Activated gamma-delta T cell (primary cell): ENCODE results near the gene PYM1.

Source experiments
- DNase-seq: peaks from one replicate; lab custom pipeline; 2025; lab: John Stamatoyannopoulos, UW
- total RNA-seq, 2 donors: gene quantifications; one replicate each; lab custom pipeline; 2026; lab: John Stamatoyannopoulos, UW

Gene PYM1
- 26.3 to 29.2 reads per million in 2 donors for total RNA-seq

GRCh38 chr12:55927588-55928502 lies at the start of gene PYM1:
Gene PYM1, minus strand, starts transcription at chr12:55927894. Its CDS starts 133 bp downstream, at chr12:55927761.
- DNase-seq, result peak; percentile 27

DNA sequence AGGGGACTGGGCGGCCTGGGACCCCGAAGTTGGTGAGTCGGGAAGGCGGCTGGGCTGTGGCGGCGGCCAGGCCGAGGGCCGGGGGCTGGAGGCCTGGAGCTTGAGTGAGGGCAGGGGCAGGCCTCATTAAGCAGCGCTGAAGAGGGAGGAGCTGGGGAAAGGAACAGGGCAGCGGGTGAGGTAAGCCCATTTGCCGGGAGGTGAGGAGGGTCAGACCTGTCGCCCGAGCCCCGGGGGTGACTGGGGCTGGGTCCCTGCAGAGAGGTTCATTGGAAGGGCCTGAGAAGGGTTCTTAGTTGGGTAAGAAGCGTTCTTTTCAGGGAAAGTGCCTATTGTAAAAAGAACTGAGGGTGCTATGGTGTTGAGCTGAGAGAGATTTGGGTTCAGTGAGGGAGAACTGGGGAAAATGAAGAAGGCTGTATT lies 46.6 kb upstream of the PYM1 start:
- DNase-seq, result no peak

- DNase-seq, result peak; percentile 79
Measured at GRCh38 chr12:55973599-55974307, 46.1 kb upstream of the PYM1 start, which contains the start of gene RAB5B. Gene RAB5B, plus strand, starts transcription at chr12:55974078. Its CDS starts 12,883 bp downstream, at chr12:55986961.

DNA sequence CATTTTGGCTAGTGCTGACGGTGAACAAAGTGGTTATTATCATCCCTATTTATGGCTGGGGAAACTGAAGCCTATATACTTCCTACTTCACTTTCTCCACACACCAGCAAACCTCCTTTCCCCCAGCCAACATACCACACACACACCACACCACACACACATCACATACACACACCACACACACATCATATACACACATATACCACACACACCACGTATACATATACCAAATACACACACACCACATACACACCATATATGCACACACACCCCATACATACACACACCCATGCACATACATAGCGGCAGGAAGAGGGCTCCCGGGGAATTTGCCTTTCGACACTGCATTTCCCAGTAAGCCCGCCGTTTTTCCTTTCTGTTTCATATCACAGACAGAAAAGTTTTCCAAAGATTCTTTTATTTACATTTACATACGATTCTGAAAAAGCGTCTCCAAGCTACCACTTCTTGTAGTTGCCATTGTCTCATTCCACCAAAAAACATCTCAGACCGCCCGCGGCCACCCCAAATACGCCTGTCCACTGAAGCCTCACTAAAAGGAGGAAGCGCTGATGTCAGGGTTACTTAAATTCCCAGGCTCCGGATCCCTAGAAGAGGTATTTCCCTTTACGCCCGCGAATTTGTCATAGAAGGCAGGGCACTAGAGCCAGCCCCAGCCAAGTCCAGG lies 45.4 kb upstream of the PYM1 start:
- DNase-seq, result no peak

- no peak for DNase-seq
Measured at GRCh38 chr12:55972456-55972855, 44.8 kb upstream of the PYM1 start.

DNA sequence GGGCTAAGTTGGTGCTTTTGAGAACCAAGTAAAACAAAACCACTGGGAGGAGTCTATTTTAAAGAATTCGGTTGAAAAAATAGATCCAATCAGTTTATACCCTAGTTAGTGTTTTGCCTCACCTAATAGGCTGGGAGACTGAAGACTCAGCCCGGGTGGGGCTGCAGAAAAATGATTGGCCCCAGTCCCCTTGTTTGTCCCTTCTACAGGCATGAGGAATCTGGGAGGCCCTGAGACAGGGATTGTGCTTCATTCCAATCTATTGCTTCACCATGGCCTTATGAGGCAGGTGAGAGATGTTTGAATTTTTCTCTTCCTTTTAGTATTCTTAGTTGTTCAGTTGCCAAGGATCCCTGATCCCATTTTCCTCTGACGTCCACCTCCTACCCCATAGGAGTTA lies 44.3 kb upstream of the PYM1 start:
- no peak for DNase-seq

DNA sequence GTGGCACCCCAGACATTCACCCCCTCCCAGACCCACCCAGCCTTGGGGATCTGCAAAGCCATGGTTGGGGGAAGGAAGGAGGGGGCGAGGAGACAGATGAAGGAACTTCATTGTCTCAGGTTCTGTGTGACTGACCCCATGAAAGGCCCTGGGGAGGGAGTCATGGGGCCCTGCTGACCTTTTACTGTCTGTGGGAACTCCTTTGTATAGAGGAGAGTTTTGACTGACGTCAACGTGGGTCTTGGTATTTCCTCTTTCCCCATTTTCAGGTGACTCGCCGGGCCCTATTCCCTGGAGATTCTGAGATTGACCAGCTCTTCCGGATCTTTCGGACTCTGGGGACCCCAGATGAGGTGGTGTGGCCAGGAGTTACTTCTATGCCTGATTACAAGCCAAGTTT lies 43.1 kb upstream of the PYM1 start:
- no peak for DNase-seq

DNA sequence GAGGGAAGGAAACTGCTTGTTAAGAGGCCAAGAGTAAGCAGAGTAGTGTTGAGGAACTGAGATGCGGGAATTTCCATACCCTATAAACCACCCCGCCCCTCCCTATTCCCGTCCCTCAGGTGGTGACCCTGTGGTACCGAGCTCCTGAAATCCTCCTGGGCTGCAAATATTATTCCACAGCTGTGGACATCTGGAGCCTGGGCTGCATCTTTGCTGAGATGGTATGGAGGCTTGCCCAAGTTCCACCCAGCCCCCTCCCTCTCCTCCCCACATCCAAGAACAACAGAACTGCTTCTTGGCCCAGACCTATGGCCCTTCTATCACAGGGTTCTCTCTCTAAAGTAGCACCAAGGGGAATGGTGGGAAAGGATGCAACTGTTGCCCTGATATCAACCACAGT lies 41.7 kb upstream of the PYM1 start:
- DNase-seq, result no peak

DNA sequence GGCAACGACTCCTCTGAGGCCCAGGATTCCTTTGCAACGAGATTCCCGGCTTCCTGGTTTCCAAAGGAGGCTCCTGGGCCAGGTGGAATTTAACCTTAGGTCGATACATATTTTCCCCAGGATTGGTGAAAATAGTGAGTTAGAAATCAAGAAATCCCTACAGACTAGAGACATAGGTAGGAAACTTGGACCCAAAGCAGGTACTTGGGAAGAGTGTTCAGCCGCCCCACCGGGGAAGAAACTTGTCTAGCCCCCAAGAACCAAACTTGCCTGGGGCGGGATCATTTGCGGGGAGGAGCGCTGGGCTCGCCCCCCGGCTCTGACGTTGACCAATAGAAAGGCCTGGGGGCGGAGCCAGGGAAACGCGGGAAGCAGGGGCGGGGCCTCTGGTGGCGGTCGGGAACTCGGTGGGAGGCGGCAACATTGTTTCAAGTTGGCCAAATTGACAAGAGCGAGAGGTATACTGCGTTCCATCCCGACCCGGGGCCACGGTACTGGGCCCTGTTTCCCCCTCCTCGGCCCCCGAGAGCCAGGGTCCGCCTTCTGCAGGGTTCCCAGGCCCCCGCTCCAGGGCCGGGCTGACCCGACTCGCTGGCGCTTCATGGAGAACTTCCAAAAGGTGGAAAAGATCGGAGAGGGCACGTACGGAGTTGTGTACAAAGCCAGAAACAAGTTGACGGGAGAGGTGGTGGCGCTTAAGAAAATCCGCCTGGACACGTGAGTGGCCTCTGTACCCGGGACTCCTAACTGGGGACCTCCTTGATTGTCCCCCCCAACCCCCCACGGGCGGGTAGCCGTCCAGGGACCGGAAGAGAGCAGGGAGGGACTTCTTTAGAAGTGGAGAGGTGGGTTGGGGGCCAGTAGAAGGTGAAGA lies 39.0 kb upstream of the PYM1 start, which contains the start of gene CDK2:
CDK2 (plus strand) TSS at position 423 of the 874 bp plus-strand sequence; CDS start at position 602, 179 bp downstream.
- DNase-seq, result peak; percentile 69

DNA sequence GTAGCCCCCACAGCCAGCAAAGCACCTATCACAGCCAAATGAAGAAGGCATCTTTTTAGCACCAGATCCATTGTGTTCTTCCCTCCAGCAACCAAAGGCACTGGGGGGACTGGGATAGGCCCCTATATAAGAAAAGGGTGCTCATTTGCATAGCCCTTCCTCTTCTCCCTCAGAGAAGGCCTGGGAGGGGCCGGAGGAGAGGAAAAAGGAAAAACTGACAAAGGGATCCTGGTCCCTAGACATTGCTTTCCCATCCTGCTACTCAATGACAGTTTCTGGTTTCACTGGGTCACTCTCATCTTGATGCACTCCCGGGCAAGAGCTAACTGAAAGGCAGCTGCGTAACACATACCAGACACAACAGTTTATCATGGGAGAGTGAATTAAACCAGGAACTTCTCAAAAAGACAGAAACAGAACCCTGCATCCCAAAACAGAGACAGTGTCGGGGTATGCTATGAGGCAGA lies 38.3 kb upstream of the PYM1 start, which contains the start of gene PMEL:
PMEL (minus strand) TSS at position 102 of the 467 bp plus-strand sequence; CDS start at position 71, 31 bp downstream.
- no peak for DNase-seq

DNA sequence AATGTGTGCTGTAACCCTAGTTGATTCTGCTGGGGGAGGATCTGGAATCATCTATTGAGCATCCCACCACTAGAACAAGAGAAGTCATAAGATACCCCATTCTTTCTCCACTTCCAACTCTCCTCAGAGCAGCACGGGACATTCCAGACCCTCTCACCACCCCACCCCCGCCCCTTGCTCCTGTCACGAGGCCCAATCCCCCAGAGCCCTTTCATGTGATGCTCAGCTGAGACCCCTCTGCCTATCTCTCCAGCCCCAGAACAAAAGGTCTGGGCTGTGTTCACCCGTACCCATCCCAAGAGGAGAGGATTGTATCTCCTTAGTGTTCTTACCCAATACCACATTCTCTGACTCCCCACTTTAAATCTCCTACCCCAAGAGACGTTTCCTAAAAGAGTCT lies 37.5 kb upstream of the PYM1 start:
- DNase-seq, result no peak

- DNase-seq, result no peak
Measured at GRCh38 chr12:55963760-55964159, 36.1 kb upstream of the PYM1 start.

DNA sequence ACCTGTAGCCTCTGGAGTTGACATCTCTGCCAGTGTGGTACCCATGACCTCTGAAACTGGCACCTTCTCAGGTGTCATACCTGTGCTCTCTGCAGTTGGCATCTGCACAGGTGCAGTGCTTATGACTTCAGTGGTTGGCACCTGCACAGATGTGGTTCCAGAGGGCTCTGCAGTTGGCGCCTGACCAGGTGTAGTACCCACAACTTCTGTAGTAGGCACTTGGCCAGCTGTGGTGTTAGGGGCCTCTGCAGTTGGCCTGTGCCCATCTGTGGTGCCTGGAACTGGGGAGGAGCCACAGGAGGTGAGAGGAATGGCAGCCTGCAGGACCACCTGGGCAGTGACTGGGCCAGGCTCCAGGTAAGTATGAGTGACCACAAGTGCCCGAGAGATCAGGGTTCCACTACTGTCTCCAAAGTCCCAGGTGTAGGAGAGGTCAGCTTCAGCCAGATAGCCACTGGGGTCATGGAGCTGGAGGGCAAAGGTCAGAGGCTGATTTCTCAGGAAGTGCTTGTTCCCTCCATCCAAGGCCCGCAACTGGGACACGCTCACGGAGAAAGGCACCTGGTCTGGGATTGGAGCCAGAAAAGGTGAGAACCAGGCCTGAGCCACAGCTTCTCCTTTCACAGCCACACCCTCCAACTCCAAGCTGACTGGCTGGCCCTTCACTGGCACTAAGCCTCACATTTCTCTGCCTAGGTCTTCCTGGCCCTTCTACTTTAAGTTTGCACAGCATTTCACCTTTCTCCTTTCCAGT lies 29.6 kb upstream of the PYM1 start:
- no peak for DNase-seq

GRCh38 chr12:55955800-55956508 lies 28.3 kb upstream of the PYM1 start:
- DNase-seq, result no peak

DNA sequence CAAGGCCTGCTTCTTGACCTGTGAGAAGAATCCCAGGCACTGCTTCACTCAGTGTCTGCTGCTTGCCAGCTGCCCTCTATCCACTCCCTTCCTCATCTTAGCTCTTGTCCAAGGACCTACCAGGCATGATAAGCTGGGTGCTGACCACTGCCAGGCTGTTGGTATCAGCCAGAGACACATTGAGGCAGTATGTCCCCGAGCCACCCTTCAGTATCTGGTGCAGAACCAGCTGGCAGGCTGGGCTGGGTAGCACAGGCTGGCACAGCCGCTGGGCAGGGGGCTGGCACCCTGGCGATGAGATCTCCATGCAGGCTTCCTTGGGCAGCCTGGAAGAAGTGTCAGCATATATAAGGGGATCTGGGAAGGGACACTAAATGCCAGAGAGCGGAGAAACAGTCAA lies 27.6 kb upstream of the PYM1 start:
- DNase-seq, result no peak

DNA sequence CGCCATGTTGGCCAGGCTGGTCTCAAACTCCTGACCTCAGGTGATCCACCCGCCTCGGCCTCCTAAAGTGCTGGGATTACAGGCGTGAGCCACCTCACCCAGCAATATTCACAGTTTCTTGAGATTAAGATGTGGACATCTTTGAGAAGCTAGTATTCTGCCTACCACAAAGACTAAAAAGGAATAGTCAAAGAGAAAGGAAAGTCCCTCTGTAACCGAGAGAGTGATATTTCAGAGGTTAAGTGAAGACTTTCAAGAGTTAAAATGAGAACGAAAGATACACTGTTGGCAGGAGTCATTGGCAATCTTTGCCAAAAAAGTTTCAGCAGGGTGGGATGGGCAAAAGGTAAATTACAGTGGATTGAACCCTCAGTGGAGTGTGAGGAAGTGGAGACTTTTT lies 18.9 kb upstream of the PYM1 start:
- no peak for DNase-seq

- DNase-seq, result no peak
Measured at GRCh38 chr12:55942577-55943136, 15.0 kb upstream of the PYM1 start.

DNA sequence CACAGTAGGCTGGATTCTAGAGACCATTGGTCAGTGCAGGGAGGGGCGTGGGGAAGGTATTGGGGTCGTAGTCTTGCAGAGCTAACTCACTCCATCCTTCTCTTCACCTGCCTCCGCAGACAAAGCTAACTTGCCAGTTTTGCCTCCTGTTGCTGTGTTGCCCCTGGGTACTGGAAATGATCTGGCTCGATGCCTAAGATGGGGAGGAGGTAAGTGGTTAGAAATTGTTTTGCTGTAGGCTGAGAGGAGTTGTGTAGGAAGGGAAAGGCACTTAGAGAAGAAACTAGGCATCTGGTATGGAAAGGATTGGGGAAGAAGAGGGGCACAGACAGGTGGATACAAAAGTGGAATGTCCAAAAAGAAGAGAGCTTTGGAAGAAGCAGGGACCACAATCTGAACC lies 14.4 kb upstream of the PYM1 start:
- DNase-seq, result no peak

DNA sequence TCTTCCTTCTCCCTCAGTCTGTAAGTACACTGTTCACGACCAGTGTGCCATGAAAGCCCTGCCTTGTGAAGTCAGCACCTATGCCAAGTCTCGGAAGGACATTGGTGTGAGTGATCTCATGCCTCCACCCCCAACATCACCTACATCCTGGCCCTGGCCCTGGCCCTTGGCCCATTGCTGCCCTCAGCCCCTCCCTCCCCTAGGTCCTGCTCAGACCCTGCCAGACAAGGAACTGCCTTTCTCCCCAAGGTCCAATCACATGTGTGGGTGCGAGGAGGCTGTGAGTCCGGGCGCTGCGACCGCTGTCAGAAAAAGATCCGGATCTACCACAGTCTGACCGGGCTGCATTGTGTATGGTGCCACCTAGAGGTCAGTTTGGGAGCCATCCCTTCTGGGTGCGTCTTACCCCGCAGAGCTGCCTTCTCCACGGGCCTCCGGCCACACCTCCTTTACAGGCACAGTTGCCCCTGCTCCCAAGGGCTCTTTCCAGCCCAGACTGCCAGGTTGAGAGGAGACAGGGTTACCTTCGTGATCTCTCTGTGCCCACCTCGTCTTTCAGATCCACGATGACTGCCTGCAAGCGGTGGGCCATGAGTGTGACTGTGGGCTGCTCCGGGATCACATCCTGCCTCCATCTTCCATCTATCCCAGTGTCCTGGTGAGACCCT lies 12.5 kb upstream of the PYM1 start:
- DNase-seq, result no peak
